Fibroblast of lung (primary cell): ENCODE results near the gene PTS.

Source experiments
- EZH2 ChIP-seq: IDR thresholded peaks from 2 replicates; pipeline ENCODE4 v1.5.1; 2012; ENCODE audit warnings: low read length, control low read depth, mild to moderate bottlenecking; ENCODE audit errors: missing control alignments
- TF ChIP-seq, protein P1 (sequence below), 2 donors: IDR thresholded peaks in 1 of 2; conservative IDR thresholded peaks in 1 of 2; 1 replicate in 1 of 2; 2 replicates in 1 of 2; pipeline ENCODE4 v1.5.1; 2011 to 2012; ENCODE audit warnings: low read length in 2 of 2, control low read depth in 1 of 2, inconsistent platforms in 1 of 2, low read depth in 1 of 2, mild to moderate bottlenecking in 1 of 2

DNA sequence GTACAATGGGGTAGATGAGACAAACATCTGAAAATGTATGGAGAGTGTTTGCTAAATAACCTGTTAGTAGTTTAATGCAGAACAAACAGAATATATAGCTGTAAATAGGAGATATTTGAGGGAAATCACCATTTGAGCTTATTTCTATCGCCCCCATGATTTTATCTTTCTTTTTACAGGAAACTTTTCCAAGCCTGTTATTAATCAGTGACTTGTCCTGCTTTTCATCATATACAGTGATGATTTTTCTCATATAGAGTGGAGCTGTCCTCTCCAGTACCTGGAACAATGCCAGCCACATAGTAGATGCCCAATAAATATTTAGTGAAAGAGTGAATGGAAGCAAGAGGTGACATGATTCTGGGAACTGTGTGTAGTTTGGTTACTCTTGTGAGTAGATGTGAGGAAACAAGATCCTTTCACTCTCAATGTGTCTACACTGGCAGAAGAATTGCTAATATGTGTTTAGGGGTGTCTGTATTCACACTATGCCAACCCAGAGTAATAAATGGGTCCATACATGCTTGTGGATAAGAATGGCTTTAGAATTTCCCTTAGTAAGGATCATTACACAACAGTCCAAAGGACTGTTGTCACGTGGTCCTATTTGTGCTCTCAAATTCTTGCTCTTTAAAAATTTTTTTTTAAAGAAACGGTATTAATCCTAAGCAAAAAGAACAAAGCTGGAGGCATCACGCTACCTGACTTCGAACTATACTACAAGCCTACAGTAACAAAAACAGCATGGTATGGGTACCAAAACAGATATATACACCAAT, 2.3 kb upstream of the PTS start:
- TF ChIP-seq EZH2: no peak
- TF ChIP-seq, protein P1, sequence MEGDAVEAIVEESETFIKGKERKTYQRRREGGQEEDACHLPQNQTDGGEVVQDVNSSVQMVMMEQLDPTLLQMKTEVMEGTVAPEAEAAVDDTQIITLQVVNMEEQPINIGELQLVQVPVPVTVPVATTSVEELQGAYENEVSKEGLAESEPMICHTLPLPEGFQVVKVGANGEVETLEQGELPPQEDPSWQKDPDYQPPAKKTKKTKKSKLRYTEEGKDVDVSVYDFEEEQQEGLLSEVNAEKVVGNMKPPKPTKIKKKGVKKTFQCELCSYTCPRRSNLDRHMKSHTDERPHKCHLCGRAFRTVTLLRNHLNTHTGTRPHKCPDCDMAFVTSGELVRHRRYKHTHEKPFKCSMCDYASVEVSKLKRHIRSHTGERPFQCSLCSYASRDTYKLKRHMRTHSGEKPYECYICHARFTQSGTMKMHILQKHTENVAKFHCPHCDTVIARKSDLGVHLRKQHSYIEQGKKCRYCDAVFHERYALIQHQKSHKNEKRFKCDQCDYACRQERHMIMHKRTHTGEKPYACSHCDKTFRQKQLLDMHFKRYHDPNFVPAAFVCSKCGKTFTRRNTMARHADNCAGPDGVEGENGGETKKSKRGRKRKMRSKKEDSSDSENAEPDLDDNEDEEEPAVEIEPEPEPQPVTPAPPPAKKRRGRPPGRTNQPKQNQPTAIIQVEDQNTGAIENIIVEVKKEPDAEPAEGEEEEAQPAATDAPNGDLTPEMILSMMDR (conservative IDR thresholded peaks at IDR 0.05 in 1 of 2, IDR thresholded peaks at IDR 0.05 in 1 of 2; ENCODE audit: low read depth in 1 of 2, low read length in 2 of 2): no peak
